ENCODE data around the gene TSPAN4. TPM values are rescaled to one million over a fixed set of nuclear protein-coding genes. Genes with fewer than 3 reads are reported as not detected.

The TSPAN4 gene
- total and polyA plus RNA-seq, 2 donors (not counting 1 experiment from before 2014, with no cell fraction given): 2.9 to 7.4 TPM

GRCh38 chr11:904380-904779 lies 61.7 kb downstream of the TSPAN4 start:
- Histone ChIP-seq H3K4me2 (replicated peaks; ENCODE audit: low read depth, low read length, poor library complexity, severe bottlenecking) (no peak overlapping the region), H3K4me3 (ENCODE audit: control extremely low read depth in 1 of 5, extremely low read depth in 1 of 5, insufficient read depth in 1 of 5, low read depth in 2 of 5, low read length in 4 of 5) (no peak overlapping the region), H2AFZ (ENCODE audit: insufficient read depth, low read depth, low read length, poor library complexity, severe bottlenecking) (no peak overlapping the region), H3K79me2 (ENCODE audit: control insufficient read depth, insufficient read depth, low read length) (peaks cover 31% of the 10 kb centered on the region), H3K9me3 (ENCODE audit: control extremely low read depth in 1 of 3, control insufficient read depth in 2 of 3, insufficient read depth in 1 of 3, low read length in 2 of 3) (no peaks in the 10 kb centered on the region), H4K20me1 (ENCODE audit: control insufficient read depth, insufficient read depth, low read length, poor library complexity, severe bottlenecking) (peaks cover 26% of the 10 kb centered on the region), H3K27ac (ENCODE audit: low read length in 2 of 2) (no peak overlapping the region), H3K27me3 (replicated peaks in 1 of 4; ENCODE audit: control extremely low read depth in 1 of 4, control insufficient read depth in 3 of 4, insufficient read depth in 4 of 4, low read length in 3 of 4) (no peaks in the 10 kb centered on the region), H3K4me1 (ENCODE audit: control insufficient read depth in 2 of 2, insufficient read depth in 2 of 2, low read length in 2 of 2) (peaks cover 0 to 7% of the 10 kb centered on the region in 2 donors), H3K9ac (ENCODE audit: low read length) (no peak overlapping the region), H3K36me3 (replicated peaks in 1 of 2; ENCODE audit: control extremely low read depth in 1 of 2, control insufficient read depth in 1 of 2, extremely low read depth in 1 of 2, insufficient read depth in 2 of 2, low read length in 1 of 2) (peaks cover 0 to 49% of the 10 kb centered on the region in 2 experiments)
- TF ChIP-seq CTCF (IDR thresholded peaks at IDR 0.05) (no peak), EZH2 (IDR thresholded peaks at IDR 0.05; ENCODE audit: borderline replicate concordance, insufficient read depth, low read depth, low read length, poor library complexity, severe bottlenecking) (no peak)
- intact Hi-C loops (cut with micrococcal nuclease): no loop called here
- ChIA-PET POLR2A (no interaction called here), CTCF (no interaction called here)
- no peaks in the 10 kb centered on the region for H3K27me3 Mint-ChIP-seq
- 95% methylated on average over 5 of the region's 7 CpGs for WGBS (ENCODE audit: insufficient coverage)
- H3K4me1 Mint-ChIP-seq: peaks cover 14% of the 10 kb centered on the region
- H3K4me3 Mint-ChIP-seq: no peak overlapping the region
- no peaks in the 10 kb centered on the region for H3K9me3 Mint-ChIP-seq (ENCODE audit: insufficient read depth)
- ATAC-seq (ENCODE audit: low read depth): no peak
- no peak for DNase-seq
- no peak overlapping the region for H3K27ac Mint-ChIP-seq

DNA sequence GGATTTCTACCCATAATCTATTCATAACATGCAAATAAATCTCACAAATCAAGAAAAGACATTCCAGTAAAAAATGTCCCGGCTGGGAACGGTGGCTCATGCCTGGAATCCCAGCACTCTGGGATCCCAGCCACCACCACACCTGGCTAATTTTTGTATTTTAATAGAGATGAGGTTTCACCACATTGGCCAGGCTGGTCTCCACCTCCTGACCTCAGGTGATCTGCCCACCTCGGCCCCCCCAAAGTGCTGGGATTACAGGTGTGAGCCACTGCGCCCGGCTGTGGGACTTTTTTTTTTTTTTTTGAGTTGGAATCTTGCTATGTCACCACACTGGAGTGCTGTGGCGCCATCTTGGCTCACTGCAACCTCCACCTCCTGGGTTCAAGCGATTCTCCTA lies 63.3 kb downstream of the TSPAN4 start:
- 100% methylated on average over 1 of the region's 7 CpGs for WGBS (ENCODE audit: insufficient coverage)
- Histone ChIP-seq H3K27me3 (replicated peaks in 1 of 4; ENCODE audit: control extremely low read depth in 1 of 4, control insufficient read depth in 3 of 4, insufficient read depth in 4 of 4, low read length in 3 of 4) (no peaks in the 10 kb centered on the region), H3K4me2 (replicated peaks; ENCODE audit: low read depth, low read length, poor library complexity, severe bottlenecking) (no peak overlapping the region), H4K20me1 (ENCODE audit: control insufficient read depth, insufficient read depth, low read length, poor library complexity, severe bottlenecking) (peaks cover 26% of the 10 kb centered on the region), H2AFZ (ENCODE audit: insufficient read depth, low read depth, low read length, poor library complexity, severe bottlenecking) (no peak overlapping the region), H3K79me2 (ENCODE audit: control insufficient read depth, insufficient read depth, low read length) (peaks cover 43% of the 10 kb centered on the region), H3K4me3 (ENCODE audit: control extremely low read depth in 1 of 5, extremely low read depth in 1 of 5, insufficient read depth in 1 of 5, low read depth in 2 of 5, low read length in 4 of 5) (no peak overlapping the region), H3K9ac (ENCODE audit: low read length) (no peak overlapping the region), H3K27ac (ENCODE audit: low read length in 2 of 2) (no peak overlapping the region), H3K9me3 (ENCODE audit: control extremely low read depth in 1 of 3, control insufficient read depth in 2 of 3, insufficient read depth in 1 of 3, low read length in 2 of 3) (no peaks in the 10 kb centered on the region), H3K4me1 (ENCODE audit: control insufficient read depth in 2 of 2, insufficient read depth in 2 of 2, low read length in 2 of 2) (peaks cover 0 to 16% of the 10 kb centered on the region in 2 donors), H3K36me3 (replicated peaks in 1 of 2; ENCODE audit: control extremely low read depth in 1 of 2, control insufficient read depth in 1 of 2, extremely low read depth in 1 of 2, insufficient read depth in 2 of 2, low read length in 1 of 2) (peaks cover 0 to 35% of the 10 kb centered on the region in 2 experiments)
- no peak overlapping the region for H3K27ac Mint-ChIP-seq
- H3K4me3 Mint-ChIP-seq: no peak overlapping the region
- intact Hi-C loops (cut with micrococcal nuclease): no loop called here
- H3K4me1 Mint-ChIP-seq: peaks cover 20% of the 10 kb centered on the region
- no peak for DNase-seq
- CTCF ChIA-PET: no interaction called here
- H3K9me3 Mint-ChIP-seq (ENCODE audit: insufficient read depth): no peaks in the 10 kb centered on the region
- POLR2A ChIA-PET: no interaction called here
- H3K27me3 Mint-ChIP-seq: no peaks in the 10 kb centered on the region
- no peak for ATAC-seq (ENCODE audit: low read depth)
- TF ChIP-seq EZH2 (IDR thresholded peaks at IDR 0.05; ENCODE audit: borderline replicate concordance, insufficient read depth, low read depth, low read length, poor library complexity, severe bottlenecking): no peak
- TF ChIP-seq CTCF (IDR thresholded peaks at IDR 0.05): no peak
